K562 (cell line): Measurements from ENCODE around the gene DLL4. TPM values are rescaled to one million over a fixed set of nuclear protein-coding genes. Genes with fewer than 3 reads are reported as not detected.

ENCODE experiments used
- ETV1 ChIP-seq: fragments of 450-650 bp; conservative IDR thresholded peaks from 2 replicates; pipeline ENCODE4 v1.6.1; 2016; ENCODE audit warnings: missing genetic modification characterization, control low read depth, low read depth, missing compliant biosample characterization
- GABPB1 ChIP-seq: sonication (generic); formaldehyde crosslinking; IDR thresholded peaks from 2 replicates; pipeline ENCODE4 v1.8.0; 2022; ENCODE audit warnings: mild to moderate bottlenecking, missing genetic modification reagents
- HMGN3 ChIP-seq: IDR thresholded peaks from 2 replicates; pipeline ENCODE4 v1.6.1; 2011; ENCODE audit warnings: borderline replicate concordance, low read depth, mild to moderate bottlenecking, mixed read lengths, low read length; ENCODE audit not compliant: insufficient read length; ENCODE audit errors: extremely low read depth
- HNRNPL ChIP-seq: fragments of 200-400 bp; formaldehyde crosslinking; IDR thresholded peaks from 2 replicates; pipeline ENCODE4 v1.6.1; 2017; ENCODE audit warnings: low read depth, mild to moderate bottlenecking, low read length
- ILK ChIP-seq: fragments of 450-650 bp; IDR thresholded peaks from 2 replicates; pipeline ENCODE4 v1.6.1; 2016; ENCODE audit warnings: missing genetic modification characterization, low read depth, mild to moderate bottlenecking, missing compliant biosample characterization, moderate library complexity, borderline replicate concordance
- JUND ChIP-seq, 2 experiments: IDR thresholded peaks; 2 replicates in 1 of 2; 3 replicates in 1 of 2; pipeline ENCODE4 v1.6.1; 2011; ENCODE audit warnings: borderline replicate concordance in 2 of 2, low read depth in 2 of 2, low read length in 2 of 2, improper control_type of control experiment in 1 of 2, missing biosample characterization in 1 of 2, missing genetic modification characterization in 1 of 2, missing genetic modification reagents in 1 of 2
- POLR3G ChIP-seq: IDR thresholded peaks from 2 replicates; pipeline ENCODE4 v1.6.1; 2011; ENCODE audit not compliant: insufficient read length, insufficient replicate concordance; ENCODE audit errors: extremely low read depth
- PPARD ChIP-seq: fragments of 250-450 bp; sonication (Bioruptor Pico); IDR thresholded peaks from 2 replicates; pipeline ENCODE4 v1.8.0; 2022; ENCODE audit warnings: inconsistent platforms, mild to moderate bottlenecking, moderate library complexity
- SIN3B ChIP-seq: fragments of 450-650 bp; IDR thresholded peaks from 2 replicates; pipeline ENCODE4 v1.6.1; 2017; ENCODE audit warnings: low read depth, mild to moderate bottlenecking, moderate library complexity
- SMARCA4 ChIP-seq: fragments of 450-650 bp; IDR thresholded peaks from 2 replicates; pipeline ENCODE4 v1.6.1; 2016
- TAL1 ChIP-seq: fragments of 450-650 bp; IDR thresholded peaks from 2 replicates; pipeline ENCODE4 v1.6.1; 2016; ENCODE audit warnings: mild to moderate bottlenecking
- ZBTB17 ChIP-seq: fragments of 450-650 bp; formaldehyde crosslinking; IDR thresholded peaks from 2 replicates; pipeline ENCODE4 v1.4.0; 2020; ENCODE audit warnings: mild to moderate bottlenecking
- ZFP30 ChIP-seq: fragments of 250-450 bp; sonication (Bioruptor Pico); IDR thresholded peaks from 2 replicates; pipeline ENCODE4 v1.8.0; 2022; ENCODE audit warnings: moderate library complexity, mild to moderate bottlenecking, inconsistent platforms, borderline replicate concordance
- ZKSCAN1 ChIP-seq: fragments of 150-350 bp; IDR thresholded peaks from 2 replicates; pipeline ENCODE4 v1.6.1; 2016; ENCODE audit warnings: low read depth, low read length
- ZNF165 ChIP-seq: fragments of 250-450 bp; sonication (Bioruptor Pico); IDR thresholded peaks from 2 replicates; pipeline ENCODE4 v1.4.0; 2020; ENCODE audit warnings: borderline replicate concordance
- ZNF398 ChIP-seq: fragments of 250-450 bp; sonication (Bioruptor Pico); IDR thresholded peaks from 2 replicates; pipeline ENCODE4 v1.8.0; 2021; ENCODE audit warnings: moderate library complexity, mild to moderate bottlenecking, inconsistent platforms
- ZNF778 ChIP-seq: fragments of 450-650 bp; formaldehyde crosslinking; IDR thresholded peaks from 2 replicates; pipeline ENCODE4 v1.4.0; 2020; ENCODE audit warnings: mild to moderate bottlenecking, moderate library complexity
- polyA plus RNA-seq, 8 experiments: library from polyadenylated mRNA; depleted of rRNA in 4 of 8; stranded (reverse) in 5 of 8; unstranded in 3 of 8; fragments of >200 nt; fragmentation: Nextera tagmentation in 2 of 8; fragmentation: Illumina TruSeq in 1 of 8; extraction: Ambion mirVana in 2 of 8; extraction: Trizol in 1 of 8; gene quantifications; 2 replicates each; pipeline versions ENCODE4 v1.2.1 to v1.2.3, GENCODE V29; 2011 to 2014; ENCODE audit warnings: inconsistent platforms in 1 of 8, missing spikeins in 1 of 8
- total RNA-seq, 7 experiments: library from RNA; depleted of rRNA in 6 of 7; stranded (reverse); fragments of >200 nt in 6 of 7; fragmentation: Illumina TruSeq in 2 of 7; extraction: Trizol in 2 of 7; gene quantifications; 2 replicates each; pipeline versions ENCODE4 v1.2.1 to v1.2.3, GENCODE V29; 2011 to 2021; ENCODE audit warnings: low replicate concordance in 1 of 7
- TF ChIP-seq, protein P1 (sequence below): fragments of 250-450 bp; sonication (Bioruptor Pico); IDR thresholded peaks from 2 replicates; pipeline ENCODE4 v1.4.0; 2020; ENCODE audit warnings: mild to moderate bottlenecking, moderate library complexity
- TF ChIP-seq, protein P2 (sequence below): sonication (generic); formaldehyde crosslinking; IDR thresholded peaks from 2 replicates; pipeline ENCODE4 v1.8.1; 2023; ENCODE audit warnings: mild to moderate bottlenecking, missing genetic modification reagents

The DLL4 gene
- total and polyA plus RNA-seq, 9 of the 15 experiments (the other 6 are each of a cell fraction or from before 2014, with no cell fraction given): 0.04 to 1.1 (median 0.41) TPM; not detected in 1

DNA sequence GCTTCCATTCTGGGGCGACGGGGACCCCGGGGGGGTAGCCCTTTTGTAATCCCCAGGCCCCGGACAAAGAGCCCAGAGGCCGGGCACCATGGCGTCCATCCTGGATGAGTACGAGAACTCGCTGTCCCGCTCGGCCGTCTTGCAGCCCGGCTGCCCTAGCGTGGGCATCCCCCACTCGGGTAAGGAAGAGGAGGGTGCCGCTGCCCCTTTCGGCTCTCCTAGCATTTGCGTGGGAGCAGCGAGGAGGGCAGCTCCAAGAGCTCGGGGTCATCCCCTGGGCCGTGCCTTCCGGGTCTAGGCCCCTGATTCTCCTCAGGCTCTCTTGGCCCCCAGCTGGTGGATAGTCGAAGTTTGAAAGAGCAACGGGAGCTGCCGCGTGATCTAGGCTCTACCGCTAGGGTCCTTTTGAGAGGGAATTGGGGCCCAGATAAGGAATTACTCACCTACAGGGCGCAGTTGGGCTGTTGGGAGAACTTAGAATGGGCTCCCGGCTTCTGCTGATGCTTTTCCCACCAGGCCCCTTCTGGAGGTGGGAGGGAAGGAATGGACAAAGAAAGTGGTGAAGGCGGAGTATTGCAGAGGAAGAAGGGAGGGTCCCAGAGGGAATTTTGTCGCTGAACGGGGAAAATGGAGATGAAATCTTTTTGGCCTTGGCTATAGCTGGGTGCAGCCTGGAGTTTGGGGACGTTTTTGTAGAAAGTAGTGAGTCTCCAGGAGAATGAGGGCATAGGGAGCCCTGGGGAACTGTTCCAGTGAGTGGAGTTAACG lies 34.3 kb upstream of the DLL4 start (continued):
- TF ChIP-seq ZBTB17 (CRISPR knock-in tag) (no peak), POLR3G (no peak), ZNF165 (no peak), PPARD (CRISPR knock-in tag) (no peak), HNRNPL (no peak), ILK (no peak), ZNF778 (CRISPR knock-in tag) (no peak), SMARCA4 (peak; percentile 55), HMGN3 (no peak), ZNF398 (CRISPR knock-in tag) (no peak), TAL1 (no peak), JUND (IDR thresholded peaks at IDR 0.05; ENCODE audit: borderline replicate concordance, low read depth, low read length) (peak; percentile 51; the same call in 1 of the 2 replicates), JUND (tag; IDR thresholded peaks at IDR 0.05; ENCODE audit: borderline replicate concordance, low read depth, low read length) (no peak; the same call in 2 of the 3 replicates), GABPB1 (no peak), SIN3B (no peak), ETV1 (tag) (peak; percentile 14; the same call in 1 of the 2 replicates), ZKSCAN1 (no peak), ZFP30 (CRISPR knock-in tag) (no peak)
- TF ChIP-seq, protein P1, sequence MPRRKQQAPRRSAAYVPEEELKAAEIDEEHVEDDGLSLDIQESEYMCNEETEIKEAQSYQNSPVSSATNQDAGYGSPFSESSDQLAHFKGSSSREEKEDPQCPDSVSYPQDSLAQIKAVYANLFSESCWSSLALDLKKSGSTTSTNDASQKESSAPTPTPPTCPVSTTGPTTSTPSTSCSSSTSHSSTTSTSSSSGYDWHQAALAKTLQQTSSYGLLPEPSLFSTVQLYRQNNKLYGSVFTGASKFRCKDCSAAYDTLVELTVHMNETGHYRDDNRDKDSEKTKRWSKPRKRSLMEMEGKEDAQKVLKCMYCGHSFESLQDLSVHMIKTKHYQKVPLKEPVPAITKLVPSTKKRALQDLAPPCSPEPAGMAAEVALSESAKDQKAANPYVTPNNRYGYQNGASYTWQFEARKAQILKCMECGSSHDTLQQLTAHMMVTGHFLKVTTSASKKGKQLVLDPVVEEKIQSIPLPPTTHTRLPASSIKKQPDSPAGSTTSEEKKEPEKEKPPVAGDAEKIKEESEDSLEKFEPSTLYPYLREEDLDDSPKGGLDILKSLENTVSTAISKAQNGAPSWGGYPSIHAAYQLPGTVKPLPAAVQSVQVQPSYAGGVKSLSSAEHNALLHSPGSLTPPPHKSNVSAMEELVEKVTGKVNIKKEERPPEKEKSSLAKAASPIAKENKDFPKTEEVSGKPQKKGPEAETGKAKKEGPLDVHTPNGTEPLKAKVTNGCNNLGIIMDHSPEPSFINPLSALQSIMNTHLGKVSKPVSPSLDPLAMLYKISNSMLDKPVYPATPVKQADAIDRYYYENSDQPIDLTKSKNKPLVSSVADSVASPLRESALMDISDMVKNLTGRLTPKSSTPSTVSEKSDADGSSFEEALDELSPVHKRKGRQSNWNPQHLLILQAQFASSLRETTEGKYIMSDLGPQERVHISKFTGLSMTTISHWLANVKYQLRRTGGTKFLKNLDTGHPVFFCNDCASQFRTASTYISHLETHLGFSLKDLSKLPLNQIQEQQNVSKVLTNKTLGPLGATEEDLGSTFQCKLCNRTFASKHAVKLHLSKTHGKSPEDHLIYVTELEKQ: no peak
- TF ChIP-seq, protein P2, sequence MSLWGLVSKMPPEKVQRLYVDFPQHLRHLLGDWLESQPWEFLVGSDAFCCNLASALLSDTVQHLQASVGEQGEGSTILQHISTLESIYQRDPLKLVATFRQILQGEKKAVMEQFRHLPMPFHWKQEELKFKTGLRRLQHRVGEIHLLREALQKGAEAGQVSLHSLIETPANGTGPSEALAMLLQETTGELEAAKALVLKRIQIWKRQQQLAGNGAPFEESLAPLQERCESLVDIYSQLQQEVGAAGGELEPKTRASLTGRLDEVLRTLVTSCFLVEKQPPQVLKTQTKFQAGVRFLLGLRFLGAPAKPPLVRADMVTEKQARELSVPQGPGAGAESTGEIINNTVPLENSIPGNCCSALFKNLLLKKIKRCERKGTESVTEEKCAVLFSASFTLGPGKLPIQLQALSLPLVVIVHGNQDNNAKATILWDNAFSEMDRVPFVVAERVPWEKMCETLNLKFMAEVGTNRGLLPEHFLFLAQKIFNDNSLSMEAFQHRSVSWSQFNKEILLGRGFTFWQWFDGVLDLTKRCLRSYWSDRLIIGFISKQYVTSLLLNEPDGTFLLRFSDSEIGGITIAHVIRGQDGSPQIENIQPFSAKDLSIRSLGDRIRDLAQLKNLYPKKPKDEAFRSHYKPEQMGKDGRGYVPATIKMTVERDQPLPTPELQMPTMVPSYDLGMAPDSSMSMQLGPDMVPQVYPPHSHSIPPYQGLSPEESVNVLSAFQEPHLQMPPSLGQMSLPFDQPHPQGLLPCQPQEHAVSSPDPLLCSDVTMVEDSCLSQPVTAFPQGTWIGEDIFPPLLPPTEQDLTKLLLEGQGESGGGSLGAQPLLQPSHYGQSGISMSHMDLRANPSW (CRISPR knock-in tag): 0 out of 2 replicates have a peak, but pooled peaks have one; percentile 31
